Measurements from ENCODE around the gene LEKR1. TPM values are rescaled to one million over a fixed set of nuclear protein-coding genes. Genes with fewer than 3 reads are reported as not detected.

Gene LEKR1
- total and polyA plus RNA-seq, 2 donors (not counting 1 experiment from before 2014, with no cell fraction given): 0.94 to 4.7 TPM

DNA sequence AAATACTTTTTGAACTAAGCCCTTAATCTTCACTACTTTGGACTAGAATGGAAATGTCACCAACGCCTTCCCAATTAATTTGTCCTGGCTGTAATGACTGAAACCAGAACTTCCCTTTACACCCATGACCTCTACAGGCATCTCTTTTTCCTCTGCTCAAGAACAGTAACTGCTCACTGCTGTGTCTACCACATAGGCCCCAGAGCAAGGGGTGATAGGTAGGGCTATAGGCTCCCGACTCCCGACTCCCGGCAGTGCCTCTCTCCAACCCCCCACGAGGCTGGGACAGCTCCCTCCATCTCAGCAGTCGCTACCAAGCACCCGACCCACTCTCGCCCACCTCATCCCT is 384 bp upstream of the LEKR1 start:
- WGBS (ENCODE audit: insufficient coverage): 3% methylated on average over 8 of the region's 8 CpGs
- peak; percentile 85 for DNase-seq

More for the DNA sequence above, 384 bp upstream of the LEKR1 start:
- H4K20me1 ChIP-seq (ENCODE audit: control insufficient read depth, insufficient read depth, low read length, poor library complexity, severe bottlenecking): no peaks in the 10 kb centered on the region
- peaks cover 12 to 14% of the 10 kb centered on the region in 2 donors for H3K4me1 ChIP-seq (ENCODE audit: control insufficient read depth in 2 of 2, insufficient read depth in 2 of 2, low read length in 2 of 2)
- peak overlapping the region; percentile 90 for H3K4me2 ChIP-seq (replicated peaks; ENCODE audit: low read depth, low read length, poor library complexity, severe bottlenecking)
- ChIA-PET CTCF (interaction anchor here (1.8 kb wide), 1 partner anchor 255 kb away, joined by 5 read pairs; no protein-coding TSS in a partner anchor), POLR2A (interaction anchor here (2.7 kb wide), 1 partner anchor 8 kb away, joined by 9 read pairs; no protein-coding TSS in a partner anchor)
- H3K27ac ChIP-seq (ENCODE audit: low read length in 2 of 2): peak overlapping the region; percentile 82 to 97
- H3K4me1 Mint-ChIP-seq: peaks cover 25% of the 10 kb centered on the region
- peak overlapping the region; percentile 87 for H2AFZ ChIP-seq (ENCODE audit: insufficient read depth, low read depth, low read length, poor library complexity, severe bottlenecking)
- no peak for TF ChIP-seq EZH2 (IDR thresholded peaks at IDR 0.05; ENCODE audit: borderline replicate concordance, insufficient read depth, low read depth, low read length, poor library complexity, severe bottlenecking)
- TF ChIP-seq, protein P1, sequence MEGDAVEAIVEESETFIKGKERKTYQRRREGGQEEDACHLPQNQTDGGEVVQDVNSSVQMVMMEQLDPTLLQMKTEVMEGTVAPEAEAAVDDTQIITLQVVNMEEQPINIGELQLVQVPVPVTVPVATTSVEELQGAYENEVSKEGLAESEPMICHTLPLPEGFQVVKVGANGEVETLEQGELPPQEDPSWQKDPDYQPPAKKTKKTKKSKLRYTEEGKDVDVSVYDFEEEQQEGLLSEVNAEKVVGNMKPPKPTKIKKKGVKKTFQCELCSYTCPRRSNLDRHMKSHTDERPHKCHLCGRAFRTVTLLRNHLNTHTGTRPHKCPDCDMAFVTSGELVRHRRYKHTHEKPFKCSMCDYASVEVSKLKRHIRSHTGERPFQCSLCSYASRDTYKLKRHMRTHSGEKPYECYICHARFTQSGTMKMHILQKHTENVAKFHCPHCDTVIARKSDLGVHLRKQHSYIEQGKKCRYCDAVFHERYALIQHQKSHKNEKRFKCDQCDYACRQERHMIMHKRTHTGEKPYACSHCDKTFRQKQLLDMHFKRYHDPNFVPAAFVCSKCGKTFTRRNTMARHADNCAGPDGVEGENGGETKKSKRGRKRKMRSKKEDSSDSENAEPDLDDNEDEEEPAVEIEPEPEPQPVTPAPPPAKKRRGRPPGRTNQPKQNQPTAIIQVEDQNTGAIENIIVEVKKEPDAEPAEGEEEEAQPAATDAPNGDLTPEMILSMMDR (IDR thresholded peaks at IDR 0.05): no peak
- peak overlapping the region; percentile 96 for H3K27ac Mint-ChIP-seq
- H3K27me3 Mint-ChIP-seq: no peaks in the 10 kb centered on the region
- ATAC-seq (ENCODE audit: low read depth): peak; percentile 52
- no peaks in the 10 kb centered on the region for H3K79me2 ChIP-seq (ENCODE audit: control insufficient read depth, insufficient read depth, low read length)
- H3K4me3 ChIP-seq (ENCODE audit: control extremely low read depth in 1 of 5, extremely low read depth in 1 of 5, insufficient read depth in 1 of 5, low read depth in 2 of 5, low read length in 4 of 5): peak overlapping the region; percentile 32 to 87 (median 76)
- H3K9me3 Mint-ChIP-seq (ENCODE audit: insufficient read depth): no peaks in the 10 kb centered on the region
- peak overlapping the region; percentile 91 for H3K9ac ChIP-seq (ENCODE audit: low read length)
- peak overlapping the region; percentile 93 for H3K4me3 Mint-ChIP-seq
- no peaks in the 10 kb centered on the region for H3K9me3 ChIP-seq (ENCODE audit: control extremely low read depth in 1 of 3, control insufficient read depth in 2 of 3, insufficient read depth in 1 of 3, low read length in 2 of 3)
- H3K27me3 ChIP-seq (replicated peaks in 1 of 4; ENCODE audit: control extremely low read depth in 1 of 4, control insufficient read depth in 3 of 4, insufficient read depth in 4 of 4, low read length in 3 of 4): no peaks in the 10 kb centered on the region
- no peaks in the 10 kb centered on the region for H3K36me3 ChIP-seq (replicated peaks in 1 of 2; ENCODE audit: control extremely low read depth in 1 of 2, control insufficient read depth in 1 of 2, extremely low read depth in 1 of 2, insufficient read depth in 2 of 2, low read length in 1 of 2)
- intact Hi-C loops (cut with micrococcal nuclease): loop anchor here (1.0 to 2.0 kb wide), 4 partner anchors 8 to 349 kb away; partner anchors contain the start of gene TIPARP
